Gastroesophageal sphincter (tissue), 3 donors: ENCODE measurements around the gene TMEM132E.

ENCODE experiments used
- CTCF ChIP-seq, 4 experiments: fragments of 200-600 bp in 2 of 4; fragments of 450-650 bp in 2 of 4; sonication (generic) in 1 of 4; IDR thresholded peaks; one replicate each; pipeline ENCODE4 v1.5.1; 2017 to 2019; ENCODE audit warnings: antibody characterized with exemption in 4 of 4, mild to moderate bottlenecking in 2 of 4, moderate library complexity in 2 of 4
- EP300 ChIP-seq: sonication (generic); formaldehyde crosslinking; IDR thresholded peaks from one replicate; pipeline ENCODE4 v1.6.1; 2017; ENCODE audit warnings: antibody characterized with exemption, mild to moderate bottlenecking
- POLR2A ChIP-seq, 2 donors: fragments of 450-650 bp; IDR thresholded peaks; one replicate each; pipeline ENCODE4 v1.6.1; 2017; ENCODE audit warnings: antibody characterized with exemption in 2 of 2, mild to moderate bottlenecking in 2 of 2, moderate library complexity in 1 of 2
- POLR2AphosphoS5 ChIP-seq: sonication (generic); formaldehyde crosslinking; IDR thresholded peaks from one replicate; pipeline ENCODE4 v1.6.1; 2017; ENCODE audit warnings: antibody characterized with exemption

- no peak for TF ChIP-seq CTCF (IDR thresholded peaks at IDR 0.05)
- TF ChIP-seq EP300: no peak
- no peak for TF ChIP-seq POLR2A (IDR thresholded peaks at IDR 0.05)
- TF ChIP-seq POLR2AphosphoS5: no peak
These were observed 66.2 kb downstream of the TMEM132E start for GRCh38 chr17:34645594-34645993.
